Stimulated activated CD8-positive, alpha-beta memory T cell treated with anti-CD3 and anti-CD28 coated beads, Interleukin-12 subunit alpha, Interleukin-12 subunit beta, amount 100 ng/mL, for 1 hour (primary cell): ENCODE results near the gene FAR1.
A peak's percentile ranks its signal among the peaks of the same experiment; 100 is the strongest.
"Not testable (repeated sequence)": the region's sequence is repeated elsewhere in the genome, so short reads cannot be mapped to it uniquely, and the experiment has no call there.

Experiments
- DNase-seq: peaks from one replicate; pipeline ENCODE4 v3.0.0-alpha.2; 2020; ENCODE audit warnings: low read depth

The FAR1 gene

GRCh38 chr11:13705710-13706109 lies 37.2 kb downstream of the FAR1 start:
- DNase-seq: no peak

- DNase-seq: no peak
Observed at GRCh38 chr11:13713982-13714381, 45.5 kb downstream of the FAR1 start.

DNA sequence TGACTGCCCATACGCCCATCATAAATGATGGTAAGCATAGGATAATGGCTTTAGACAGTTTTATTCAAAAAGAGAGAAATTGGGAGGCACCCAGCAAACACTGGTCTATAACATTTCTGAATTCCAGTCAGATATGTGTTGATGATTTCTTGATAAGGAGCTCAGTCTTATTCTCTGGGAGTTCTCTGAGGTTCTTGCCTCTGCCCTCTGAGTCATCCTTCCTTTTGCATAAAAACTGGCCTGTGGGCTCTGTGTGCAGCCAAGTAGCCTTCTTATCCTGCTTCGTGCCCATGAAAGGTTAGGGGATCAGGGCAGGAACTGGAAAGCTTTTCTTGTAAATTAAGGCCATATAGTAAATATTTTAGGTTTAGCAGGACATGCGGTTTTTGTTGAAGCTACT lies 48.9 kb downstream of the FAR1 start:
- no peak for DNase-seq

DNA sequence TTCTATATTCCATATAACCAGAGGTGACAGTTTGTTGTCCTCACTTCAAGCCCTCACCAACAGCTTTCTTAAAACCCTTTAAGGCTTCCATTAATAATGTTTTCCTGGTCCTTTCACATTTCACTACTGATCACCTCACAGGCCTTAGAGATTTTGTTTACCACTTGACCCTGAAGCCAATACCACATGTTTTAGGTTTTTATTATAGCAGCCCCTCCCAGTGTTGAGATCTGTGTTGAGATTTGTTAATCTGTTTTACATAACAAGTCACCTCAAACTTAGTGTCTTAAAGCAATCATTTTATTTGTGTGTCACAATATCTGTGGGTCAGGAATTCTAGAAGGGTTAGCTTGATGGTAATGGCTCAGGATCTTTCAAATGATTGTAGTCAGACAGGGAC lies 49.9 kb downstream of the FAR1 start:
- DNase-seq: no peak

DNA sequence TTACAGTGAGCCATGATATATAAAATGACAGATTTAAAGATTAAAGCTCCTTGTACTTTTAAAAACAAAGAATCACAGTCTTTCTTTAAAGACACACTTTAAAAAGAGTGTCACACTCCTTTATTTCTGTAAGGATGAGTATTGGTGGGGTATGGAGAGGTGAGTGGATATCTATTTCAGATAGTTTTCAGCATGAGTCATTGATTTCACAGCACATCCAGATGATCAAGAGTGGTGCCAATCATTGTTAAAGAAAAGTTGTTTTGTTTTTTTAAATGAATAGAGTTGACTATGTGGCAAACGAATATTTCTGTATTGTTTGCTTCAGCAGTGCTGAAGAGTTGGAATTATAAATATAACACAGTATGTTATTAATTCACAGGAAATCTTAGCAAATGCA lies 52.5 kb downstream of the FAR1 start:
- DNase-seq: no peak

DNA sequence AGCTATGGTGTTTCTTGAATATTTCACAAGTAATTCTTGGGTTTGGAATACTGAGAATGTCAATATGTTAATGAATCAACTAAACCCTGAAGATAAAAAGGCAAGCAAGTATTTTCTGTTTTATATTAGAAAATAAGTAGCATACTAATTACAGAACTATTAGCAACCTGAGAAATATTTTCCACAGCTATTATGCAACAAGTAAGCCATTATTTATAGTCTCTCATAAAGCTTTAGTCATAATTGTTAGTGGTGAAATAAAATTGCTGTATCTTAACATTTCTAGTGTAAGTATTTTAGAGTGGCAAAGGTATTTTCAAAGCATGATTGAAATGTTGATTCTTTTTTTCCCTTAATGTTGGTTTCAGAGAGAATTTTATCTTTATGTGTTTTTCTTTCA lies 53.3 kb downstream of the FAR1 start:
- no peak for DNase-seq

GRCh38 chr11:13726456-13726855 lies 58.0 kb downstream of the FAR1 start:
- DNase-seq: no peak

GRCh38 chr11:13728076-13728475 lies 59.6 kb downstream of the FAR1 start:
- DNase-seq: no peak

DNA sequence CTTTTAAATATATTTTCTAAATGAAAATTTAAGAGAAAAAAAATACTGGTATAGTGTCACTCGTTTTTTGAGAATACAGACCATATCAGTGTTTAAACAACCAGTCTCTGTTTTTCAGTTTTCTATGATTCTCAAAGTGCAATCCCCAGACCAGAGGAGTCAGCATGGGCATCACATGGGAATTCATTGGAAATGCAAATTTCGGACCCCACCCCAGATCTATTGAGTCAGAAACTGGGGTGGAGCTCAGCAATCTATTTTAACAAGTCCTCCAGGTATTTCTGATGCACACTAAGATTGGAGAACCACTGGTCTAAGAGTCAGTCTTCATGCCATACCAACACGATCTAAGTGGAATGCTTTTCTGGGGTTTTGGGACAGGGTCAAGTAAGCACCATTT lies 66.1 kb downstream of the FAR1 start:
- no peak for DNase-seq

- no peak for DNase-seq
Observed at GRCh38 chr11:13745165-13745564, 76.7 kb downstream of the FAR1 start.

DNA sequence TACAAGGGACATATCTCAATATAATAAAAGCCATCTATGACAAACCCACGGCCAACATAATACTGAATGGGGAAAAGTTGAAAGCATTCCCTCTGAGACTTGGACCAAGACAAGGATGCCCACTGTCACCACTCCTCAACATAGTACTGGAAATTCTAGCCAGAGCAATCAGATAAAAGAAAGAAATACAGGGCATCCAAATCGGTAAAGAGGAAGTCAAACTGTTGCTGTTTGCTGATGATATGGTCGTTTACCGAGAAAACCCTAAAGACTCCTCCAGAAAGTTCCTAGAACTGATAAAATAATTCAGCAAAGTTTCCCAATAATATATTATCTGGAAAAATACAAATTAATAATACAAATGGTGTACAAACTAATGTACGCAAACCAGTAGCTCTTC lies 84.8 kb downstream of the FAR1 start:
- DNase-seq: not testable (repeated sequence)

DNA sequence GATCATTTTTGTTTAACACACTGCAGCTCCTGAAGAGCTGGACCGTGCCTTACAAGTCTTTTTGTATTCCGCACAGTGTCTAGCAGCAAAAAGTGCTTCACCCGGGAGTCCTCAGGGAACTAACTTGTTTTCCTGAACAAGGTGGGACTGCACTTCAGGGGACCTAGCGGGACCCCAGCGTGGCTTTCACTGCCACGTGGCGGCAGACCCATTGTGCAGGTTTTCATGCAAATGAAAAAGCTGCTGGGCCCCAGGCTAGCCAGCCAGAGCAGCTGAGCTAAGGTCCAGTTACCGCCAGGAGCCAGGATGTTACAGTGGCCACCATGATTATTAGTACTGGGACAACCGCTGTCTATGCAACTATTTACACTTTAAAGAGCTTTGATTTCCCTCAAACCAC lies 90.6 kb downstream of the FAR1 start:
- DNase-seq: no peak

DNA sequence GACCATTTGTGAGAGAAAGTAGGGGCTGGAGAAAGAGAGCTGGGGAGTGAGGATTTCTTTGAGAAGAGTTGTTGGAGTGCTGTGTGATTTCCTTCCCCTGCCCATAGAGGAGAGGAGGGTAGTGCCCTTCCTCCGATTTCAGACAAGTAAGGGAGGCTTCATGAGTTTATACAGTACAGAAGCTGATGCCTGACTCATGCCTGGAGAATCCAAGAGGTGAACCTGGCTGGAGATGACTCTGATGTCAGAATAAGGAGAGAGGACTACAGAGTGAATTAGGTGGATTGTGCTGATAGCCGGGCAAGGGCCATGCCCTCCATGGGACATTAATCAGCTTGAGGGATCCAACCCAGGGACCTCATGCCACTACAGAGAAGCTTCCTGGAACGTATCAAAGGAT lies 91.6 kb downstream of the FAR1 start:
- DNase-seq: no peak

- no peak for DNase-seq
Observed at GRCh38 chr11:13761250-13761649, 92.8 kb downstream of the FAR1 start.

DNA sequence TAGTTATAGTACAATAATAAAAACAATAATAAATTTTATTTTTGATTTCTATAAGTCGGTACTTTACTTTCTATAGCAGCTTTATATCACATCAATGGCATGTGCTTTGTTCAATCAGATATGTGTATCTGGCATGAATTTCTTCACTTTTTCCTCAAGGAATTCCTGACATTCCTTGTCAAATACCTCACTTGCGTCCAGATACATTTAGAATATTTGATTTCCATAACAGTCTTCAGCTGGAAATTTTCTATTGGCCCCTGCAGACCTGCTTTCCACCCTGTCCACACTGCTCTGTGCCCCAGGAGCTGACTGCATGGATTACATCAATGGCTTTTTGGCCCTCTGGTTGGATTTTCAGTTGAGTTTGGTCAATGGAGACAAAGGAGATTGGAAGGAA lies 93.2 kb downstream of the FAR1 start:
- DNase-seq: no peak

DNA sequence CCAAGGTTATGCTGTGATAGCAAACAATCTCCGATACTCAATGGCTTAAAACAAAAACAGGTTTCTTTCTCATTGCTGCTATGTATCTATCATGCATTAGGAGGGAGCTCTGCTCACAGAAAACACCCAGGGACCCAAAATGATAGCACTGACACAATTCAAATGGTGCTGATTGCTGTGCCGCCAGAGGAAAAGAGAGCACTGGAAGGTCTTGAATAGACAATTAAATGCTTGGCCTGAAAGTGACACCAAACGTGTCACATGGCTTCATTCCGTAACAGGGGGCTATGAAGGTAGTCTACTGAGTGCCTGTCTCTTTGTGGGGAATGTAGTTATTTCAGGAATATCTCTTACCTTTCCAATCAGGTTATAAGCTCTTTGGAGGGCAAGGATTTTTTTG lies 94.2 kb downstream of the FAR1 start:
- DNase-seq: no peak

DNA sequence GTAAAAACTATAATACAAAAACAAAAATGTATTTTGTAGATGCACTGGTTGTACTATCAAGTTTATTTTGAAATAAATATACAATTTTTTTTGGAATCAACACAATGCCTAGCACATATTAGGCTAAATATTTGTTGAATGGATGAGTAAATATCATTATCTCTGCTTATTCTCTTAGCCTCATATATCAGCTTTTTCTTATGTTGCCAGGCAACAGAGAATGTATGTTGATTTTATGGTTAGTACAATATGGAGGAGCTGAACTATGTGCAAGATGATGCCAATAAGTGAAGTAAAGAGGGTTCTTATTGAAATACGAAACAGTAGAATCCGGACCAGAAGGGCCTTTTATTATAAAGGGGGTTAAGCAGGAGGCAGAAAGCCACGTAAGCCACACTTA lies 94.9 kb downstream of the FAR1 start:
- no peak for DNase-seq

DNA sequence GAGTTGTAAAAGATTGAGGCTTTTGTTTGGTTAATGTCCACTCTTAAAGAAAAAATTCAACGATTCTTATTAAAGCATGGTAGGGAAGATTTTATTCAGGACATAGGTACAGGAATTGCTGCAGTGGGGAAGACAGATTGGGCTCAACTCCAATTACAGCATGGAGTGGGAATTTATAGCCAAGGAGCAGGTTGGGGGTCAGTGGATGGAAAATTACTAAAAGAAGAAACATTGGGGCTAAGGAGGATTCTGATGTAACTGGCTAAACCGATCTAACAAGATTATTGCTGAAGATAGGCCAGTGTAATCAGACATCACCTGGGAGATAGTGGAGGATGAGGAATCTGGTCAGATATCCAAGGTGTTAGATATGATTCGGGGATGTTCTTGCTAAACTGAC lies 97.4 kb downstream of the FAR1 start:
- DNase-seq: no peak

DNA sequence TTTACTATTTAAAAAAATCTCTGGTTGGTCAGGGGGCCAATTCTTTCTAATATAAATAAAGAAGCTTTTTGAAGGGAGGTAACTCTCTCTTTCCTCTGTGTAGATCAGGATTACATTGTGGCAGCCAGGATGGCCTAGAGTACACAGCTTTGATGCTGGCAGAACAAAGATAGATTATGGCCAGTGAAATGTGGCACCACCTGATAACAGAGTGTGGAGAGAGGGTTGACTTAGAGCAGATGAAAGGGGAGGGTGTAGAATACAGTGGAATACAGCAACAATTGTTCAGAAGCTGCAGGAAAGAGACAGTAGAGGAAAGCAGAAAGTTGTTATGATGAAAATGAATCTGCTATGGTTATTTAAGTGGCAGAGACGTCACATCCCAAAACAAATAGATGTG lies 99.0 kb downstream of the FAR1 start:
- DNase-seq: no peak

DNA sequence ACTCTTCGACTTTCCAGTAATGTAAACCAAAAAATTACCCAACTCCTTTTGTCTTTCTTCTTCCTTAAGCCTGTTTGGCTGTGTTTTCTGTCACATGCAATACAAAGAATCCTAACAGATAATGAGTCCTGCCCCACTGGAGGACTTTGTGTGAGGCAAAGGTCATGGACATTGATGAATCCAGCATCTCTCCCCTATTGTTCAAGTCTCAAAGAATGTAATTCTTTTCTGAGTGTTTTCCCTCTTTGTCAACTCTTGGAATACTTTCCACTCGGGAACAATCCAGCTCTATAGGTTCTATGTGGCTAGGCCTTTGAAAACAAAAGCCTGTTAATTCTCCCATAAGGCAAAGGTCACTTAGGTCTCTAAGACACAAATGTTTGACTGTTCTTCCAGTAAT lies 100.7 kb downstream of the FAR1 start:
- DNase-seq: no peak

DNA sequence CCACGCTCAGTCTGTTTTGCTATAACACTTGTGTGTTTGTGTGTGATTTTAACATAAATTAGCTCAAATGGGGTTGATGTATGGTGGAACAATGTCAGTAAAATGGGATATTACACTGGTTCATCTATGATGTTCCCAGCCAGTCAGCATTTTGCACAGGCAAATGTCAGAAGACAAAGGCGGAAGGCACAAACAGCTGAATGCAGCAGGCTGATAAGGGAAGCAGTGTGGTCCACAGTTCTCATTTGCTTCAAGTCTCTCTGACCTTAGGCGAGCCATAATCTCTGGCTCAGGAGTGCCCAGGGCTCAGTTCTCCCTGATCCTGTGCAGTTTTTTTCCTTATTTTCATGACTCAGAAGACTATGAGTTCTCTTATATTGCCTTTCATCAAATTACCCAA lies 102.7 kb downstream of the FAR1 start:
- DNase-seq: no peak

DNA sequence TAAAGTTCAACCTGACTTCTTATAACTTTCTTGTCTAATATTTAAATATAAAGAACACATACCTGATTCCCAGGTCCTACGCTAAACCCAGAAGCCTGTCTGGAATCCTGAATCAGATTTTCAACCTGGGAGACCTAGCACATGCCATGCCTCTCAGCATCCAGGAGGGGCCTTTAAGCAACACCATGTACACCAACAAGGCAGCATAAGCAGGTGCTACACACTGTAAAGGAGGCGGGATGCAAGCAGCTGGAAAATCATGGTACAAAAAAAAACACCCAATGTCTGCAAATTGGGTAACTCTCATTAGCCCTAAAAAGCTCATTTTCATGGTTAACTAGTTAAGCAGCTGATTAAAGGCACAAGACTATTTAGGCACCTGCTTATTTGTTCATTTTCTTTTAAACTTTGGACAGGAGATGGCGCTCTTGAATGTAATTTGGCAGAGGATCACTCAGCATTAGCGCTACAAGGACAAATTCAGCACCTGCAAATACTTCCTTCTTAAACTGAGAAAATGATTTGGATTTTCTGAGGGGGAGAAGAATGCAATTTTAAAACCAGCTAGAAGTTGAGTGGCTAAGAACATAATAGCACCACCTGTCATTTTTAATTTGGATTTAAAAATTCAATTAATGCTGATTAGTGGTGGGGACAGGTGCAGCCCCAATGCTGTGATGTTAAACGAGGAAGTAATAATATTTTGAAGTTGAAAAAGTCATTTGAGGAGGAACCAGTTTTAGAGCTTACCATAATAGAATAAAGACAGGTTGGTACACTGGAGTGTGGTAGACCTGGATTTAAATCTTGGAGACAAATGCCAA lies 104.0 kb downstream of the FAR1 start:
- no peak for DNase-seq

DNA sequence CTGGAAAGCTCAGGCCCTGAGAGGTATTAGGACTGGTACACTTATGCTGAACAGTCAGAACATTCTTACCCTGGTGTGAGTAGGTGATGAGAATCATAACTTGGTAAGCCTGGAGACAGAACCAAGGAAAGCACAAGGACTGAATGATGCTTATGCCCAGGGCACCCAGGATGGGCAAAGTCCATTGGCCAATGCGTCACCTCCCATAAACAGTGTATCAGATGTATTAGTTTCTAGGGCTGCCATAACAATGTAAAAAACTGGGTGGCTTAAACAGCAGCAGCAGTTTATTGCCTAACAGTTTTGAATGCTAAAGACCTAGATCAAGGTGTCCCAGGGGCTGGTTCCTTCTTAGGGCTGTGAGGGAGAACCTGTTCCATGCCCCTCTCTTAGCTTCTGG lies 107.0 kb downstream of the FAR1 start:
- DNase-seq: no peak

DNA sequence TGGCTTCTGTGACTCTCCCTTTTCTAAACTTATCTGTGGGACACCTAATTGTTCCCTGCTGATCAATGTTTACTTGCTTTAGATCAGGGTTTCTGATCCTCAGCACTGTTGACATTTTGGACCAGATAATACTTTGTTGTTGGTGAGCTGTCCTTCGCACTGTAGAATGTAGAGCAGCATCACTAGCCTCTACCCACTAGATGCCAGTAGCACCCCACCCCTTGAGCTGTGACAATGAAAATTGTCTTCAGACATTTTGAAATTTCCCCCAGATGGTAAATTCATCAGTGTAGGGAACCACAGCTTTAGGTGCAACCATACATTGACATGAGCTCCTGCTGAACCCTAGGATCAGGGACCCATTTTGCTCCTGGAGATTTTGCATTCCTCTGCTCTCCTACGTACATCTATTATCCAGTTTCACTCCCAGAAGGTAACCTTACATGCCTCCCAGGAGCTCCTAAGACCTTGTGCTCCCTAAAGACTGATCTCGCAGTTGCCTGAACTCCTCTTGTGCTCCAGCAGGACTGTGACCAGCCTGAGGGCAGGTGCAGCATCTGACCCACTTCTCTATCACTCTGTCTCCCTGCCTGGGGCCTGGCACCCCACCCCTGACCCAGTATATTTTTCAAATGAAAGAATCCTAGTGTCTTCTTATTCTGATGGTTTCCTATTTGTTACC lies 107.8 kb downstream of the FAR1 start:
- peak; percentile 45 for DNase-seq
